Neutrophil (primary cell): ENCODE measurements around the gene VCX3B.
"Not testable (repeated sequence)": the region's sequence is repeated elsewhere in the genome, so short reads cannot be mapped to it uniquely, and the experiment has no call there.

Experiments
- H3K27ac ChIP-seq: fragments of 200-600 bp; sonication (generic); 2 replicates; pipeline ENCODE4 v1.5.1; 2016; ENCODE audit warnings: mild to moderate bottlenecking, moderate library complexity
- H3K27me3 ChIP-seq: fragments of 200-600 bp; sonication (generic); 2 replicates; pipeline ENCODE4 v1.6.0; 2016; ENCODE audit warnings: mild to moderate bottlenecking
- H3K36me3 ChIP-seq: fragments of 200-600 bp; sonication (generic); 2 replicates; pipeline ENCODE4 v1.5.1; 2017
- H3K4me1 ChIP-seq, 2 experiments: fragments of 200-600 bp in 1 of 2; sonication (generic) in 1 of 2; 1 replicate in 1 of 2; 2 replicates in 1 of 2; pipeline versions ENCODE4 v1.5.1 to v1.6.1; 2013 to 2016; ENCODE audit warnings: low read depth in 1 of 2, low read length in 1 of 2, mild to moderate bottlenecking in 1 of 2, moderate library complexity in 1 of 2; ENCODE audit not compliant: control insufficient read depth in 1 of 2, insufficient read depth in 1 of 2
- H3K4me3 ChIP-seq, 2 experiments: fragments of 200-600 bp in 1 of 2; sonication (generic) in 1 of 2; 1 replicate in 1 of 2; 2 replicates in 1 of 2; pipeline ENCODE4 v1.5.1; 2013 to 2016; ENCODE audit warnings: low read depth in 1 of 2, low read length in 1 of 2, mild to moderate bottlenecking in 1 of 2, moderate library complexity in 1 of 2
- H3K9me3 ChIP-seq: fragments of 200-600 bp; sonication (generic); 2 replicates; pipeline ENCODE4 v1.5.1; 2016
- CTCF ChIP-seq: fragments of 200-600 bp; sonication (generic); IDR thresholded peaks from 2 replicates; pipeline ENCODE4 v1.5.1; 2016; ENCODE audit warnings: antibody characterized with exemption

VCX3B gene

GRCh38 chrX:8464530-8464929 is at the start of gene VCX3B:
VCX3B (plus strand) TSS chrX:8464830; CDS start chrX:8465451, 621 bp downstream.
- not testable (repeated sequence) for H3K4me1 ChIP-seq, H3K4me3 ChIP-seq, H3K9me3 ChIP-seq, H3K27ac ChIP-seq, H3K27me3 ChIP-seq, H3K36me3 ChIP-seq

GRCh38 chrX:8418301-8418700 is 46.3 kb upstream of the VCX3B start:
- Histone ChIP-seq H3K4me3 (no peak overlapping the region), H3K36me3 (no peaks in the 10 kb centered on the region), H3K27me3 (no peaks in the 10 kb centered on the region), H3K27ac (no peak overlapping the region), H3K4me1 (no peaks in the 10 kb centered on the region), H3K9me3 (no peaks in the 10 kb centered on the region)
- TF ChIP-seq CTCF: no peak

- TF ChIP-seq CTCF: no peak
- Histone ChIP-seq H3K27me3 (no peaks in the 10 kb centered on the region), H3K9me3 (no peaks in the 10 kb centered on the region), H3K4me3 (no peak overlapping the region), H3K36me3 (no peaks in the 10 kb centered on the region), H3K4me1 (no peaks in the 10 kb centered on the region), H3K27ac (no peak overlapping the region)
Measured at GRCh38 chrX:8424912-8425311, 39.7 kb upstream of the VCX3B start.

- H3K9me3 ChIP-seq: no peaks in the 10 kb centered on the region
- H3K27me3 ChIP-seq: no peaks in the 10 kb centered on the region
- no peak overlapping the region for H3K4me3 ChIP-seq
- no peak for TF ChIP-seq CTCF
- no peak overlapping the region for H3K27ac ChIP-seq
- no peaks in the 10 kb centered on the region for H3K4me1 ChIP-seq
- H3K36me3 ChIP-seq: no peaks in the 10 kb centered on the region
Measured at GRCh38 chrX:8429692-8430249, 34.9 kb upstream of the VCX3B start.

GRCh38 chrX:8430444-8430843 is 34.2 kb upstream of the VCX3B start:
- Histone ChIP-seq H3K27ac (no peak overlapping the region), H3K4me1 (no peaks in the 10 kb centered on the region), H3K4me3 (no peak overlapping the region), H3K9me3 (no peaks in the 10 kb centered on the region), H3K36me3 (no peaks in the 10 kb centered on the region), H3K27me3 (no peaks in the 10 kb centered on the region)
- no peak for TF ChIP-seq CTCF

GRCh38 chrX:8432396-8432795 is 32.2 kb upstream of the VCX3B start:
- Histone ChIP-seq H3K9me3 (no peaks in the 10 kb centered on the region), H3K4me3 (no peak overlapping the region), H3K27ac (no peak overlapping the region), H3K4me1 (no peaks in the 10 kb centered on the region), H3K36me3 (no peaks in the 10 kb centered on the region), H3K27me3 (no peaks in the 10 kb centered on the region)
- no peak for TF ChIP-seq CTCF
